ENCODE results near the gene EXOC3.
"Not testable (repeated sequence)": the region's sequence is repeated elsewhere in the genome, so short reads cannot be mapped to it uniquely, and the experiment has no call there.

DNA sequence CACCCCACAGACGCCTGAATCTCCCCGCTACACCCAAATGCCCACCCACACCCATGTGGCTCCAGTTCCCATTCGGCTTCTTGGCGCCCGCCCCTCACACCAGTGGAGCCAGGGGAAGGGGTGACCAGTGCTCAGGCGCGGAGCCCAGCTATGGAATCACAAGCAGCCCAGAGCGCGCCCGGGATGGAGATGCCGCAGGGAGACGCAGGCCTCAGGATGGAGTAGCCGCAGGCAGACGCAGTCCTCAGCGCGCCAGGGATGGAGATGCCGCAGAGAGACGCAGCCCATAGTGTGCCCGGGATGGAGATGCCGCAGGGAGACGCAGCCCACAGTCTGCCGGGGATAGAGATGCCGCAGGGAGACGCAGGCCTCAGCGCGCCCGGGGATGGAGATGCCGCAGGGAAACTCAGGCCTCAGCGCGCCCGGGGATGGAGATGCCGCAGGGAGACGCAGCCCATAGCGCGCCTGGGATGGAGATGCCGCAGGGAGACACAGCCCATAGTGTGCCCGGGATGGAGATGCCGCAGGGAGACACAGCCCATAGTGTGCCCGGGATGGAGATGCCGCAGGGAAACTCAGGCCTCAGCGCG is 65.1 kb downstream of the EXOC3 start:
- TF ChIP-seq, protein P1, sequence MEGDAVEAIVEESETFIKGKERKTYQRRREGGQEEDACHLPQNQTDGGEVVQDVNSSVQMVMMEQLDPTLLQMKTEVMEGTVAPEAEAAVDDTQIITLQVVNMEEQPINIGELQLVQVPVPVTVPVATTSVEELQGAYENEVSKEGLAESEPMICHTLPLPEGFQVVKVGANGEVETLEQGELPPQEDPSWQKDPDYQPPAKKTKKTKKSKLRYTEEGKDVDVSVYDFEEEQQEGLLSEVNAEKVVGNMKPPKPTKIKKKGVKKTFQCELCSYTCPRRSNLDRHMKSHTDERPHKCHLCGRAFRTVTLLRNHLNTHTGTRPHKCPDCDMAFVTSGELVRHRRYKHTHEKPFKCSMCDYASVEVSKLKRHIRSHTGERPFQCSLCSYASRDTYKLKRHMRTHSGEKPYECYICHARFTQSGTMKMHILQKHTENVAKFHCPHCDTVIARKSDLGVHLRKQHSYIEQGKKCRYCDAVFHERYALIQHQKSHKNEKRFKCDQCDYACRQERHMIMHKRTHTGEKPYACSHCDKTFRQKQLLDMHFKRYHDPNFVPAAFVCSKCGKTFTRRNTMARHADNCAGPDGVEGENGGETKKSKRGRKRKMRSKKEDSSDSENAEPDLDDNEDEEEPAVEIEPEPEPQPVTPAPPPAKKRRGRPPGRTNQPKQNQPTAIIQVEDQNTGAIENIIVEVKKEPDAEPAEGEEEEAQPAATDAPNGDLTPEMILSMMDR (conservative IDR thresholded peaks at IDR 0.05; ENCODE audit: low read depth, low read length), result not testable (repeated sequence)
- TF ChIP-seq EZH2phosphoT487 (IDR thresholded peaks at IDR 0.05; ENCODE audit: borderline replicate concordance, low read length); EZH2 (IDR thresholded peaks at IDR 0.05; ENCODE audit: low read length, unreplicated experiment): not testable (repeated sequence)
